ENCODE results near the gene CYP27C1.

GRCh38 chr2:127138281-127138680 is 81.8 kb downstream of the CYP27C1 start:
- TF ChIP-seq CTCF (IDR thresholded peaks at IDR 0.05) (no peak), POLR2A (IDR thresholded peaks at IDR 0.05) (no peak), POLR2AphosphoS5 (IDR thresholded peaks at IDR 0.05) (no peak)
